Endothelial cell of umbilical vein (primary cell): ENCODE results near the gene L3MBTL3. TPM values are rescaled to one million over a fixed set of nuclear protein-coding genes. Genes with fewer than 3 reads are reported as not detected.

Experiments
- BruUV-seq: library from RNA; stranded (reverse); fragments of 400-500 nt; replicated peaks from 2 replicates; lab custom pipeline; 2021; lab: Mats Ljungman, UMichigan
- CTCF ChIA-PET: fragments of 300-600, 350-600 bp; sonication (Branson Sonifier 250); formaldehyde crosslinking; loops from one replicate; lab custom pipeline; 2021; ENCODE audit warnings: antibody characterized with exemption, inconsistent platforms; lab: Charles Lee
- POLR2A ChIA-PET: fragments of 300-600, 350-600 bp; sonication (Branson Sonifier 250); formaldehyde crosslinking; loops from one replicate; lab custom pipeline; 2021; ENCODE audit warnings: antibody characterized with exemption, inconsistent platforms; lab: Charles Lee
- DNase-seq: peaks from one replicate; pipeline ENCODE4 v3.0.0-alpha.2; 2011; ENCODE audit warnings: low read depth, low spot score
- FAIRE-seq: peaks from 2 replicates; lab custom pipeline; 2011; peaks lifted over from hg19 to GRCh38; lab: Jason Lieb, UNC
- H2AFZ ChIP-seq: 2 replicates; pipeline ENCODE4 v1.6.0; 2012; ENCODE audit warnings: low read depth, low read length, control low read depth, inconsistent platforms
- H3K27ac ChIP-seq: 2 replicates; pipeline ENCODE4 v1.5.1; 2011; ENCODE audit warnings: low read depth, mild to moderate bottlenecking, control low read depth, low read length, moderate library complexity; ENCODE audit not compliant: insufficient read depth
- H3K27me3 ChIP-seq, 2 experiments: 2 replicates each; pipeline versions ENCODE4 v1.6.0 to v1.6.1; 2011; ENCODE audit warnings: low read length in 2 of 2, mixed read lengths in 1 of 2; ENCODE audit not compliant: control insufficient read depth in 2 of 2, insufficient read depth in 2 of 2
- H3K36me3 ChIP-seq, 2 experiments: 2 replicates in 1 of 2; 3 replicates in 1 of 2; pipeline ENCODE4 v1.5.1; 2011; ENCODE audit warnings: low read length in 2 of 2, mild to moderate bottlenecking in 1 of 2, moderate library complexity in 1 of 2; ENCODE audit not compliant: control insufficient read depth in 2 of 2, insufficient read depth in 2 of 2; ENCODE audit errors: extremely low read depth in 1 of 2
- H3K4me1 ChIP-seq: 3 replicates; pipeline ENCODE4 v1.5.1; 2011; ENCODE audit warnings: mild to moderate bottlenecking, low read length; ENCODE audit not compliant: control insufficient read depth, insufficient read depth; ENCODE audit errors: extremely low read depth
- H3K4me2 ChIP-seq: 2 replicates; pipeline ENCODE4 v1.6.1; 2011; ENCODE audit warnings: low read length, control low read depth, mixed read lengths; ENCODE audit not compliant: insufficient read depth
- H3K4me3 ChIP-seq, 3 experiments: fragments of 200-600 bp in 1 of 3; sonication (generic), shearing (Covaris generic) in 1 of 3; replicated peaks in 1 of 3; 2 replicates each; pipeline ENCODE4 v1.5.1; 2011 to 2016; ENCODE audit warnings: control low read depth in 3 of 3, low read length in 3 of 3, mild to moderate bottlenecking in 2 of 3, inconsistent platforms in 1 of 3, low read depth in 1 of 3, moderate library complexity in 1 of 3; ENCODE audit not compliant: insufficient read depth in 1 of 3
- H3K79me2 ChIP-seq: 2 replicates; pipeline ENCODE4 v1.6.0; 2012; ENCODE audit warnings: low read length, inconsistent platforms; ENCODE audit not compliant: control insufficient read depth, insufficient read depth
- H3K9ac ChIP-seq: replicated peaks from 2 replicates; pipeline ENCODE3; 2011; ENCODE audit warnings: low read length, control low read depth; ENCODE audit not compliant: insufficient read depth; ENCODE audit errors: extremely low read depth
- H3K9me1 ChIP-seq: replicated peaks from 3 replicates; pipeline ENCODE4 v1.6.0; 2011; ENCODE audit warnings: mild to moderate bottlenecking, low read length; ENCODE audit not compliant: control insufficient read depth, insufficient read depth; ENCODE audit errors: extremely low read depth
- H3K9me3 ChIP-seq: replicated peaks from 2 replicates; pipeline ENCODE4 v1.5.1; 2012; ENCODE audit warnings: low read length, inconsistent platforms; ENCODE audit not compliant: control insufficient read depth, insufficient read depth
- H4K20me1 ChIP-seq: replicated peaks from 2 replicates; pipeline ENCODE3; 2011; ENCODE audit warnings: mild to moderate bottlenecking, low read length; ENCODE audit not compliant: control insufficient read depth, insufficient read depth; ENCODE audit errors: extremely low read depth
- GATA2 ChIP-seq: IDR thresholded peaks from 2 replicates; pipeline ENCODE4 v1.7.0; 2011; ENCODE audit warnings: low read depth, mild to moderate bottlenecking, moderate library complexity, mixed read lengths, low read length; ENCODE audit not compliant: insufficient read length, insufficient read depth
- JUN ChIP-seq: IDR thresholded peaks from 2 replicates; pipeline ENCODE4 v1.6.1; 2011; ENCODE audit warnings: borderline replicate concordance, low read depth; ENCODE audit not compliant: insufficient read length, insufficient read depth
- MYC ChIP-seq: IDR thresholded peaks from one replicate; pipeline ENCODE4 v1.6.1; 2011; ENCODE audit warnings: mild to moderate bottlenecking, low read depth, low read length
- POLR2AphosphoS5 ChIP-seq: IDR thresholded peaks from 2 replicates; pipeline ENCODE4 v1.6.1; 2012; ENCODE audit warnings: low read depth, mild to moderate bottlenecking, control low read depth, low read length, moderate library complexity; ENCODE audit not compliant: insufficient read depth
- dilution Hi-C: fragments of 300-500 bp; cut with MboI; formaldehyde crosslinking; loops from one replicate; pipeline ENCODE4 v1.15.0; 2019; ENCODE audit warnings: low sequenced_read_pairs; ENCODE audit not compliant: extremely low pct_ligation_motif_present
- intact Hi-C: fragments of 100-400 bp; cut with micrococcal nuclease; formaldehyde crosslinking; loops from one replicate; pipeline ENCODE4 v1.10.0; 2022
- polyA plus RNA-seq, 4 experiments: library from polyadenylated mRNA; depleted of rRNA in 3 of 4; stranded (reverse) in 3 of 4; unstranded in 1 of 4; fragments of >200 nt; gene quantifications; 2 replicates each; pipeline versions ENCODE4 v1.2.1 to v1.2.3, GENCODE V29; 2011 to 2012; ENCODE audit warnings: missing spikeins in 1 of 4
- total RNA-seq: library from RNA; stranded (reverse); gene quantifications from 2 replicates; pipeline ENCODE4 v1.2.3, GENCODE V29; 2021

The L3MBTL3 gene
- total and polyA plus RNA-seq, 2 donors (not counting 3 experiments of a cell fraction or from before 2014, with no cell fraction given), result 26.5 to 86.1 TPM

GRCh38 chr6:130138116-130138908 lies 119.9 kb downstream of the L3MBTL3 start:
- FAIRE-seq (no peak), DNase-seq (no peak)
- no peak overlapping the region for H3K4me3 ChIP-seq
- H3K27me3 ChIP-seq, result no peaks in the 10 kb centered on the region
- H2AFZ ChIP-seq, result no peak overlapping the region
- H3K27ac ChIP-seq, result no peak overlapping the region
- ChIA-PET POLR2A (no interaction called here), CTCF (no interaction called here)
- H3K4me2 ChIP-seq, result no peak overlapping the region
- dilution Hi-C loops (no loop called here), intact Hi-C loops (no loop called here)
- no peaks in the 10 kb centered on the region for H3K9me1 ChIP-seq
- peaks cover 12 to 24% of the 10 kb centered on the region in 2 experiments for H3K36me3 ChIP-seq
- H3K4me1 ChIP-seq, result peaks cover 4% of the 10 kb centered on the region
- no peaks in the 10 kb centered on the region for H3K9me3 ChIP-seq
- no peak overlapping the region for H3K9ac ChIP-seq
- no peaks in the 10 kb centered on the region for H3K79me2 ChIP-seq
- no TSS peak for BruUV-seq
- no peaks in the 10 kb centered on the region for H4K20me1 ChIP-seq
- no peak for TF ChIP-seq POLR2AphosphoS5

- Histone ChIP-seq H3K4me2 (no peak overlapping the region), H3K9me1 (no peaks in the 10 kb centered on the region), H4K20me1 (no peaks in the 10 kb centered on the region), H2AFZ (no peak overlapping the region), H3K27me3 (no peaks in the 10 kb centered on the region), H3K9me3 (no peaks in the 10 kb centered on the region), H3K27ac (no peak overlapping the region), H3K4me1 (peaks cover 4% of the 10 kb centered on the region), H3K9ac (no peak overlapping the region), H3K79me2 (no peaks in the 10 kb centered on the region), H3K36me3 (peaks cover 15 to 21% of the 10 kb centered on the region in 2 experiments), H3K4me3 (no peak overlapping the region)
- CTCF ChIA-PET, result no interaction called here
- TF ChIP-seq POLR2AphosphoS5 (no peak), JUN (no peak), MYC (no peak), GATA2 (no peak)
- no peak for FAIRE-seq
- POLR2A ChIA-PET, result no interaction called here
- no TSS peak for BruUV-seq
- no peak for DNase-seq
- dilution Hi-C loops (no loop called here), intact Hi-C loops (loop anchor here (1.0 kb wide), 1 partner anchor 9 kb away; no protein-coding TSS in a partner anchor)
Measured at GRCh38 chr6:130138909-130139242, 120.5 kb downstream of the L3MBTL3 start.
